HEK293 (cell line): ENCODE data around the gene SERPINI1.

Experiments
- BCL6B ChIP-seq: fragments of 450-650 bp; formaldehyde crosslinking; IDR thresholded peaks from 2 replicates; pipeline ENCODE4 v1.5.1; 2017; ENCODE audit warnings: missing biosample characterization, missing genetic modification characterization
- CTCF ChIP-seq: fragments of 450-650 bp; formaldehyde crosslinking; IDR thresholded peaks from 2 replicates; pipeline ENCODE4 v1.5.1; 2016; ENCODE audit warnings: missing biosample characterization, missing genetic modification characterization
- PRDM6 ChIP-seq: fragments of 450-650 bp; formaldehyde crosslinking; IDR thresholded peaks from 2 replicates; pipeline ENCODE4 v1.5.1; 2017; ENCODE audit warnings: missing biosample characterization, missing genetic modification characterization
- REST ChIP-seq: fragments of 450-650 bp; formaldehyde crosslinking; IDR thresholded peaks from 2 replicates; pipeline ENCODE4 v1.5.1; 2016; ENCODE audit warnings: missing biosample characterization, missing genetic modification characterization
- ZBTB10 ChIP-seq: fragments of 450-650 bp; formaldehyde crosslinking; IDR thresholded peaks from 2 replicates; pipeline ENCODE4 v1.5.1; 2016; ENCODE audit warnings: missing biosample characterization, missing genetic modification characterization
- ZBTB20 ChIP-seq: fragments of 450-650 bp; formaldehyde crosslinking; IDR thresholded peaks from 2 replicates; pipeline ENCODE4 v1.5.1; 2016; ENCODE audit warnings: missing biosample characterization, missing genetic modification characterization
- ZNF114 ChIP-seq: fragments of 450-650 bp; formaldehyde crosslinking; IDR thresholded peaks from 2 replicates; pipeline ENCODE4 v1.5.0; 2017; ENCODE audit warnings: missing biosample characterization, missing genetic modification characterization
- ZNF324 ChIP-seq: fragments of 450-650 bp; formaldehyde crosslinking; IDR thresholded peaks from 2 replicates; pipeline ENCODE4 v1.5.1; 2016; ENCODE audit warnings: missing biosample characterization, missing genetic modification characterization
- ZNF394 ChIP-seq: fragments of 450-650 bp; formaldehyde crosslinking; IDR thresholded peaks from 2 replicates; pipeline ENCODE4 v1.5.1; 2016; ENCODE audit warnings: missing biosample characterization, missing genetic modification characterization, mild to moderate bottlenecking, moderate library complexity, borderline replicate concordance
- ZNF501 ChIP-seq: fragments of 450-650 bp; formaldehyde crosslinking; IDR thresholded peaks from 2 replicates; pipeline ENCODE4 v1.5.1; 2016; ENCODE audit warnings: missing biosample characterization, missing genetic modification characterization
- ZNF558 ChIP-seq: fragments of 450-650 bp; formaldehyde crosslinking; IDR thresholded peaks from 2 replicates; pipeline ENCODE4 v1.5.1; 2016; ENCODE audit warnings: missing biosample characterization, missing genetic modification characterization
- ZNF639 ChIP-seq: fragments of 450-650 bp; formaldehyde crosslinking; IDR thresholded peaks from 2 replicates; pipeline ENCODE4 v1.5.1; 2016; ENCODE audit warnings: missing biosample characterization, missing genetic modification characterization
- ZXDB ChIP-seq: fragments of 450-650 bp; formaldehyde crosslinking; IDR thresholded peaks from 2 replicates; pipeline ENCODE4 v1.5.1; 2016; ENCODE audit warnings: missing biosample characterization, missing genetic modification characterization

GRCh38 chr3:167723872-167724271, 11.6 kb upstream of the SERPINI1 start:
- TF ChIP-seq ZNF114 = no peak
- no peak for TF ChIP-seq ZNF639 (tag by site-specific recombination)
- TF ChIP-seq CTCF = no peak
- TF ChIP-seq ZXDB = no peak
- no peak for TF ChIP-seq PRDM6 (tag by site-specific recombination)
- TF ChIP-seq ZBTB10 = no peak
- no peak for TF ChIP-seq ZNF501 (tag by site-specific recombination)
- no peak for TF ChIP-seq ZNF324
- TF ChIP-seq ZBTB20 = no peak
- TF ChIP-seq BCL6B (tag by site-specific recombination) = no peak
- TF ChIP-seq ZNF558 (tag by site-specific recombination) = no peak
- TF ChIP-seq ZNF394 (tag by site-specific recombination) = no peak
- TF ChIP-seq REST (tag by site-specific recombination) = no peak
